RKO (cell line): Measurements from ENCODE around the gene CYB5R3.
A peak's percentile ranks its signal among the peaks of the same experiment; 100 is the strongest.

Source experiments
- DNase-seq: peaks from one replicate; pipeline ENCODE4 v3.0.0-alpha.2; 2016; ENCODE audit warnings: low spot score

The CYB5R3 gene

GRCh38 chr22:42645341-42645937 lies 3.8 kb downstream of the CYB5R3 start:
- no peak for DNase-seq

GRCh38 chr22:42644422-42645340 lies 4.5 kb downstream of the CYB5R3 start:
- no peak for DNase-seq

GRCh38 chr22:42643634-42644421 lies 5.4 kb downstream of the CYB5R3 start:
- no peak for DNase-seq

- no peak for DNase-seq
Observed at GRCh38 chr22:42642806-42643633, 6.2 kb downstream of the CYB5R3 start.

- DNase-seq, result no peak
Observed at GRCh38 chr22:42641801-42642413, 7.3 kb downstream of the CYB5R3 start.

GRCh38 chr22:42639541-42640241 lies 9.5 kb downstream of the CYB5R3 start:
- DNase-seq, result no peak

GRCh38 chr22:42637555-42637954 lies 11.6 kb downstream of the CYB5R3 start:
- no peak for DNase-seq

- no peak for DNase-seq
Observed at GRCh38 chr22:42636506-42636905, 12.7 kb downstream of the CYB5R3 start.

GRCh38 chr22:42635531-42635930 lies 13.7 kb downstream of the CYB5R3 start:
- DNase-seq, result peak; percentile 60

GRCh38 chr22:42633013-42633412 lies 16.2 kb downstream of the CYB5R3 start:
- no peak for DNase-seq

GRCh38 chr22:42632096-42632495 lies 17.1 kb downstream of the CYB5R3 start:
- no peak for DNase-seq

- DNase-seq, result no peak
Observed at GRCh38 chr22:42630901-42631602, 18.1 kb downstream of the CYB5R3 start.

GRCh38 chr22:42630211-42630610 lies 19.0 kb downstream of the CYB5R3 start:
- no peak for DNase-seq

- DNase-seq, result no peak
Observed at GRCh38 chr22:42627981-42628380, 21.2 kb downstream of the CYB5R3 start.

GRCh38 chr22:42626951-42627625 lies 22.1 kb downstream of the CYB5R3 start:
- no peak for DNase-seq

- no peak for DNase-seq
Observed at GRCh38 chr22:42626431-42626830, 22.8 kb downstream of the CYB5R3 start.

GRCh38 chr22:42625416-42625815 lies 23.8 kb downstream of the CYB5R3 start:
- no peak for DNase-seq

- no peak for DNase-seq
Observed at GRCh38 chr22:42624551-42625106, 24.6 kb downstream of the CYB5R3 start.
